Activated T-cell treated with anti-CD3 and anti-CD28 coated beads for 48 hours (primary cell): ENCODE results near the gene SLIRP.
"Not testable (repeated sequence)": the region's sequence is repeated elsewhere in the genome, so short reads cannot be mapped to it uniquely, and the experiment has no call there.

Experiments used
- DNase-seq: peaks from one replicate; pipeline ENCODE4 v3.0.0-alpha.2; 2020; ENCODE audit warnings: low read depth

SLIRP gene

DNA sequence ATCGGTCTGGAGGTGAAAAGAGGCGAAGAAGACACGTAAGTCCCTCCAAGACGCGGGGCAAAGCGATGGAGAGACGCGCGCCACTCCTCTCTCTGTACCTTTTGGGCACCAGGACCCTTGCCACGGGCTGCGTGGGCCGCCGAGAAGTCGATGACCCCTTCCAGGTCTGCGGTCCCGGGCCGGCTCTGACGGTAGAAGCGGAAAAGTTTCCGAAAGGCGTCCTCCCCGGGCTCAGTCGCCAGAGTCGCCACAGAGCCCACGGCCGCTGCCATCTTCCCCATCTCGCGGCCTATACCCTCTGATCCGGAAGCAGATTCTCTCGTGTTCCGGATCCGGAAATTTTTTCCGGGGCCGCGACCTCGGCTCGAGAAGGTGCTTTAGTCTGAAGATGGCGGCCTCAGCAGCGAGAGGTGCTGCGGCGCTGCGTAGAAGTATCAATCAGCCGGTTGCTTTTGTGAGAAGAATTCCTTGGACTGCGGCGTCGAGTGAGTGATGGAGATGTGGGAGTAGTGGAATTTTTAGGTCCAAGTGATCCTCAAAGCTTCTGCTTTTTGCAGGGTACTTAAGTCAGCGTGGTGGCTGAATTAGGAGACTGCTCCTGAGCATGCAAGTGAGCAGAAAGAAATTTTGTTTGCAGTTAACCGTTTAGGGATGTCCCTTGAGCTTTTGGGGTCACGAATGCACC is at the start of gene SLIRP, which contains the start of gene ALKBH1:
Gene SLIRP, plus strand, starts transcription at position 380 of the 685 bp plus-strand sequence. Its CDS starts 9 bp downstream, at position 389.
Gene ALKBH1, minus strand, starts transcription at position 300 of the 685 bp plus-strand sequence. Its CDS starts 19 bp downstream, at position 281.
- DNase-seq, result peak; percentile 79

DNA sequence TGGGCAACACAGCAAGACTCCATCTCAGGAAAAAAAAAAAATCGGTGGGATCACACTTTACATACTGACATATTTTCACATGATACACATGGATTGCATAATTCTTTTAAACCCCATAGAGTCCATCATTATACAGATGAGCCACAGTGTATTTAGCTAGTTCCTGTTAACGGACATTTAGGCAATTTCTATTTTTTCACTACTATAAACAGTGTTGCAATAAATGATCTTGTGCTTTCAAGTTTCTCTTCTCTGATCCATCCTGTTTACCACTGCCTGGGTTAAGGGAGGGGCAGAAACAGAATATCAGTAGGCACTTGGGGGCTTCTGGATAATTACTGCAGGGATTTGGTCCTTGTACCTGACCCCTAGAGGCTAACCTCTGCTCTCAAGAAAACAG is 48.1 kb upstream of the SLIRP start:
- no peak for DNase-seq

DNA sequence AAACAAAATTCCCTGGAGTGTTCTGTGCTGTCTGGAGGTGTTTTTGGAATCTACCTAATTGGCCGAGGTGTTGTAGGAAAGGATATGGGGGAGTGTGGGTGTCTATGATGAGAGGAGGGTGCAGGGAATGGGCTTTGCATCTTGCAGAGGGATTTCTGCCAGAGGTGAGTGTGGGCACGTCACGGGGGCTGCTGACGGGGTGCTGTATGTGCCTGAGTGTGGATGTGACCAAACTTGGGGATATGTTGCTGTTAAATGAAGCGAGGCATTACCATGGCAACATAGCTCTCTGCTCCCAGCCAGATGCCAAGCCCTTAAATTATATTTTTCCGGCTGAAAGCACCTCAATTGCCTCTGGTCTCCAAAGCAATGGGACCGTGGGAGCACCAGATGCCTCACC is 47.1 kb upstream of the SLIRP start:
- DNase-seq, result no peak

- DNase-seq, result not testable (repeated sequence)
Observed at GRCh38 chr14:77661562-77661961, 46.3 kb upstream of the SLIRP start.

GRCh38 chr14:77663293-77663692 is 44.6 kb upstream of the SLIRP start:
- no peak for DNase-seq

DNA sequence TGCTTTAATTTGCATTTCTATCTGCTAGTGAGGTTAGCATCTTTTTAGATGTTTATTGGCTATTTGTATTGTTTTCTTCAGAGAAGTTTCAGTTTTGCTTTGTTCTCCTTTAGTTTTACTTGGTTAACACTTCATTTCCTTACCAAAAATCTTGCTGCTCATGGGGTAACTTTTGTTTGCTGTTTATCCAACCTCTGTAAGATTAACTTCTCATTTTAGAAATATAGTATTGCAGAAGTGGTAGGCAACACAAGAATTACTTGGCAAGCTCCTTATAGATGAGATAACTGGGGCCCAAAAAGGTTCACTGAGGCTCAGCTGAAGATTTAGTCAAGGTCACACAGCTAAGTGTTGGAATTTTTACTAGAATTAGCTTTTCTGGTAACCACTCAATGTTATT is 40.6 kb upstream of the SLIRP start:
- DNase-seq, result no peak

GRCh38 chr14:77673193-77673592 is 34.7 kb upstream of the SLIRP start:
- no peak for DNase-seq

DNA sequence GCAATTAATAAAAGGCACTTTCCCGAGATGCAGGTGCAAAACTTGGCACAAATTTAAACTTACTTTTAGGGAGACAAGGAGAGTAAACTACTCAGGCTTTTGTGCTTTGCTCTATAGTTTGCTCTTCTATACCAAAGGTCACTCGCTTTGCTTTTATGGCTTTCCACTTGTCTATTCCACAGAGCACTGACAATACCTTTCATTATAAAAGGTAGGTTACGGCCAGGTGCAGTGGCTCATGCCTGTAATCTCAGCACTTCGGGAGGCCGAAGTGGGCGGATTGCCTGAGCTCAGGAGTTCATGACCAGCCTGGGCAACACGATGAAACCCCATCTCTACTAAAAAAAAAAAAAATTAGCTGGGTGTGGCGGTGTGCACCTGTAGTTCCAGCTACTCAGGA is 33.0 kb upstream of the SLIRP start:
- no peak for DNase-seq

GRCh38 chr14:77681196-77682157 is 26.4 kb upstream of the SLIRP start:
- no peak for DNase-seq

DNA sequence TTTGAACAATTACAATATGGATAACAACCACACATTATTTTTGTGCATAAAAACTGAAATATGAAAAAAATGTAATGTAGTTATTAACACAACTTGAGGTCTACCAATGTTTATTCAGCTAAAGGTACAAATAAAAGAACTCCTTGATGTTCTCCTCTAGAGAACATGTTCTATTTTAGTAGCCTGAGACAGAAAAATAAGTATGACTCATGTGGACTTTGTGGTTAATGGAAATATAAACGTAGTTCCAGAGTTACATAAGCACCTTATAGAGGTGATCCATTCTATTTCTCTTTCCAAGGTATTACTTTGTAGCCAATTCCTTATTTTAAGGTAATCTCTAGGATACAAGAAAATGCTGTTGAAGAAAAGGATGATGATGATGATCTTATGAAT is 25.7 kb upstream of the SLIRP start:
- no peak for DNase-seq

DNA sequence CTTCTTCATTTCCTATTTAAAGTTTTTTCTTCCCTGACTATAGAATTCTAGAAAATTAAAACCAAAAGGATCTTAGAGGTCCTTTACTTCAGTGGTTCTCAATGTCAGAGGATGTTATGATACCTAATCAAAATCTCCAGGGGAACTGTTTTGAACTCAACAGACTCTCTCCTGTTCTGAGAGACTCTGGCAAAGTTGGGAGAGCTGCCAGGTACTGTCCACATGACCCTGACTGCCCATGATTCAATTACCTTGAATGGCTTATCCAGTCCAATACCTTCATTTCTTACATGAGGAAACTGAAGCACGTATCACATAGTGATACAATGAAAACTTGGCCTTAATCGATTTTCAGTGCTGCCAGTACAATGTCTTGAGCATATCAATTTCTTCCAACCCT is 16.6 kb upstream of the SLIRP start:
- no peak for DNase-seq

- DNase-seq, result no peak
Observed at GRCh38 chr14:77707355-77707723, 564 bp upstream of the SLIRP start.

GRCh38 chr14:77708749-77709148 is 846 bp downstream of the SLIRP start:
- no peak for DNase-seq

GRCh38 chr14:77709412-77709811 is 1.5 kb downstream of the SLIRP start:
- no peak for DNase-seq

GRCh38 chr14:77710364-77710763 is 2.5 kb downstream of the SLIRP start:
- DNase-seq, result no peak

GRCh38 chr14:77714926-77715325 is 7.0 kb downstream of the SLIRP start:
- DNase-seq, result no peak

- no peak for DNase-seq
Observed at GRCh38 chr14:77717608-77718305, 9.9 kb downstream of the SLIRP start.

DNA sequence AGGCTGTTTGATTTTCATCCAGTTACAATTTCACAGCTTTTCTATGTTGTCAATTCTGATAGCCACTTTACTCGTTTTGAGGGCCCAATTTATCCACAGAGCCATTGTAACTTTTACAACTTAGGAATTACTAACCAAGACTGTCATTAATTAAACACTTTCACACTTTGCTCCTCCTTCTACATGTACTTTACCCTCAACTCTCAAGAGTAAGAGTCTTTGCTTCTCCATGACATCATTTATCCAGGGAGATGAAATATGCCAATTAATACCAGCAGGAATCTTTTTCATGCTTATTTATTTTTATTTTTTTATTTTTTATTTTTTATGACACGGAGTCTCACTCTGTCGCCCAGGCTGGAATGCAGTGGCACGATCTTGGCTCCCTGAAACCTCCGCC is 13.5 kb downstream of the SLIRP start:
- DNase-seq, result no peak

DNA sequence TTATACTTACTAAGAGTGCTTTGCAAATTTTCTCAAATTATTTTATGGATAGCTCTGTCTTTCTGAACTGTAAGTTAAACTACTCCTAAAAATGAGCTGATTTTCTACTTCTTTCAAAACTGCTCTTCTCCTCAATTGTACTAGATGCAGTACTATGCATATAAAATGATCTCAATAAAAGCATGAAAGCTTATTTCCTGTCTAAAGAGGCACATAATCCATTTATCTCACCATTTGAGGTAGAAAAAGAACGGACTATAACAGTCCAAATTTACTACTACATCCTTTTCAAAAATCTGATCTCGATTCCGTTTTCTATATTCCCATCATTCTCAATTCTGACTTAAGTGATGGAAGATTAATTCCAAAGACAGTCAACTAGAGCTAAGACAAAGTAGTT is 14.4 kb downstream of the SLIRP start:
- no peak for DNase-seq

DNA sequence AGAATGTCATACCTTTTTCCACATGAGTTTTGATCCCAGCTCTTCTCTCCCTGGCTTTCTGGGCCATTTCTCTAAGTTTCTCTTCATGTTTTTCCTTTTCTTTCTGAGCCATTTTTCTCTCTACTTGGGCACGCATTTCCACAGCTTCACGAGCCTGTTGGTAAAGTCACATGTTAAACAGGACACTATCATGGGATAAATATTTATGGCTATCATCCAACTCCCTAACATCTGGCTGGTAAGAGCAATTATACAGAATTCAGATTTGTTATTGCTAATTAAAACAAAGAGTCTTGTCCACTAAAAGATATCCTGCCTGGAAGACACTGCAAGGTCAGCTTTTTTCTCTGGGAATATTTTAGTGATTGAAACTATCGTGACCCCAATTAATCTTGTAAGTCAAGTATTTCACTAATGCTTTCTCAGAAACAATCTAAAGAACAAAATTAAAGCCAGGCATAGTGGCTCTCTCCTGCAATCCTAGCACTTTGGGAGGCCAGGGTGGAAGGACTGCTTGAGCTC is 23.1 kb downstream of the SLIRP start:
- no peak for DNase-seq

DNA sequence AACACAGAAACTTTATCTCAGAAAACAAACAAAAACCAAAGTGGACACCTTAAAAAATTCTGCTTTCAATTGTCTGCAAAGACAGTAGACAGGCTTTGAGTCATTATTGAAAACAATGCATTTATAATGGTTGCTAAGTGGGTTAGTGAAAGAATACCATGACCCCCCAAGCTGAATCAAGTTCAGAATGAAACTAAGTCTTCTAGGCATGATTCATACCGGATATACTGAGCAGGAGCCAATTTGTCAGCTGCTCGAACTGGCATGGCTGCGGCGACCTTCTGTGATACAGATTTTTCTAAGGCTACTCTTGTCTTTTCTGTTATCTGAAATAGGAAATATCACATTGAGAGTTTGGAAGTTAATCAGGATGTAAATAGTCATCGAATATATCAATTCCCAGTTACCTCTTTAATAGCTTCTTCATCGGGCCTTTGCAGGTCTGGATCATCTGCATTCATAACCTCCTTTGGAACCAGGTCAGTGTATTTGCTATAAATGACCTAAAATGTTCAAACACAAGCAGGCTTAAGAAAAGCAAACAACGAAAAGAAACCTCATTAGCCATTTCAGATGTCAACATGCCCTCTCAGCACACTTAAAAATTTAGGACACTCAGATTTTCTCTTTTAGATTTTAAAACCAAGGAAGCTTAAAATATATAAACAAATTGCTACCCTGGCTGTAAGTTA is 30.8 kb downstream of the SLIRP start:
- no peak for DNase-seq

GRCh38 chr14:77741438-77741837 is 33.5 kb downstream of the SLIRP start:
- no peak for DNase-seq
